ENCODE data around the gene BCHE.

BCHE gene

GRCh38 chr3:165755571-165755970 lies 81.7 kb downstream of the BCHE start:
- H3K4me3 ChIP-seq (ENCODE audit: insufficient read depth, low read length, poor library complexity, severe bottlenecking) = no peak overlapping the region
- no peak overlapping the region for H3K27ac ChIP-seq (ENCODE audit: low read depth, low read length)
- TF ChIP-seq CTCF (IDR thresholded peaks at IDR 0.05; ENCODE audit: insufficient read depth, low read length, poor library complexity, severe bottlenecking) (no peak), EZH2phosphoT487 (conservative IDR thresholded peaks at IDR 0.05; ENCODE audit: low read length) (no peak)
- no peak overlapping the region for H2AFZ ChIP-seq (ENCODE audit: low read depth, low read length, severe bottlenecking)
- no peaks in the 10 kb centered on the region for H3K79me2 ChIP-seq (ENCODE audit: insufficient read depth, low read length)
- no peak overlapping the region for H3K9ac ChIP-seq (ENCODE audit: low read length)
- H3K4me2 ChIP-seq (ENCODE audit: low read depth, low read length, poor library complexity, severe bottlenecking) = no peak overlapping the region
- H3K9me2 ChIP-seq (replicated peaks; ENCODE audit: insufficient read depth, low read length) = no peaks in the 10 kb centered on the region
- no peaks in the 10 kb centered on the region for H3K27me3 ChIP-seq (ENCODE audit: low read length)
- 0 out of 2 replicates have a peak, but pooled peaks cover 3% of the 10 kb centered on the region for H3K36me3 ChIP-seq (ENCODE audit: low read length)
- no peaks in the 10 kb centered on the region for H3F3A ChIP-seq (ENCODE audit: insufficient read depth)
- no peaks in the 10 kb centered on the region for H3K9me3 ChIP-seq (ENCODE audit: insufficient read depth, low read length)
- H4K20me1 ChIP-seq (ENCODE audit: low read depth, low read length) = no peaks in the 10 kb centered on the region

DNA sequence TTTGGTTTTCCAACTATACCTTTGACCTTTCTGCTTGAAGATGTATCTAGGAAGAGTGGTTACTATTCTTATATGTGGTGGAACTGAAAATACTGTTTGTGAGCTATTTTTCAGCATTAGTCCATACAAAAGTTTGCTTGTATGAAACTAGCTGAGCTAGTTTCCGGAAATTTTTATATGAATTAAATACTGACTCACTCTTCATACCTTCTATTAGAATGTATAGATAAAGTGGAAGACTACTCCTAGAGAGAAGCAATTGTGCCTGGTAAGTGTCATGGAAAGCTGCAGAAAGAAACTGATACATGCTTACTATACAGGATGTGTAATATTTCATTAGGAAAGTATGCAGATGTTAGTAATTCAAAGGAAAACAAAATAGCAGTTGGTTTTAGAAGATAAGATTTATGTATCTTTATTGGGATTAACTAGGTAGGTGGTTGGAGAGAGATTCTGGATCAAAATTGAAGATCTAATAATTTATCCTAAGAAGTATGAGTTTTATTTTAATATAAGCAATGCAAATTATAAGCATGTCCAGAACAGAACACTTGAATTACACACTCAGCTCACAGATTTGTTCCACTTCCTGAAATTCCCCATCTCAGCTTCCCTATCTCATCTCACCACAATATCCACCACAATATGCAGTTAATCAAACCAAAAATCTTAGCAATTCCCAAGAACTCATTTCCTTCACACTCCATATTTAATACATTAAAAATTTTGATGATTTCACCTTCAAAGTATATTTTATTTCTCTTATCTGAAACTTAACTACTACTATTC lies 82.8 kb downstream of the BCHE start:
- no peaks in the 10 kb centered on the region for H3K9me3 ChIP-seq (ENCODE audit: insufficient read depth, low read length)

GRCh38 chr3:165753560-165753959 lies 83.7 kb downstream of the BCHE start:
- H3K27ac ChIP-seq (ENCODE audit: low read depth, low read length) = no peak overlapping the region

More for the DNA sequence above, 82.8 kb downstream of the BCHE start:
- H3K27me3 ChIP-seq (ENCODE audit: low read length) = no peaks in the 10 kb centered on the region
- H3K9me2 ChIP-seq (replicated peaks; ENCODE audit: insufficient read depth, low read length) = no peaks in the 10 kb centered on the region
- no peak overlapping the region for H3K4me2 ChIP-seq (ENCODE audit: low read depth, low read length, poor library complexity, severe bottlenecking)
- H4K20me1 ChIP-seq (ENCODE audit: low read depth, low read length) = no peaks in the 10 kb centered on the region
- H3K27ac ChIP-seq (ENCODE audit: low read depth, low read length) = no peak overlapping the region
- H3K79me2 ChIP-seq (ENCODE audit: insufficient read depth, low read length) = no peaks in the 10 kb centered on the region
- no peak overlapping the region for H2AFZ ChIP-seq (ENCODE audit: low read depth, low read length, severe bottlenecking)
- no peak overlapping the region for H3K9ac ChIP-seq (ENCODE audit: low read length)
- H3K36me3 ChIP-seq (ENCODE audit: low read length) = 0 out of 2 replicates have a peak, but pooled peaks cover 3% of the 10 kb centered on the region
- TF ChIP-seq EZH2phosphoT487 (conservative IDR thresholded peaks at IDR 0.05; ENCODE audit: low read length) (no peak), CTCF (IDR thresholded peaks at IDR 0.05; ENCODE audit: insufficient read depth, low read length, poor library complexity, severe bottlenecking) (no peak)
- H3K4me3 ChIP-seq (ENCODE audit: insufficient read depth, low read length, poor library complexity, severe bottlenecking) = no peak overlapping the region
- no peaks in the 10 kb centered on the region for H3F3A ChIP-seq (ENCODE audit: insufficient read depth)

More at GRCh38 chr3:165753560-165753959, 83.7 kb downstream of the BCHE start:
- Histone ChIP-seq H3K9me3 (ENCODE audit: insufficient read depth, low read length) (no peaks in the 10 kb centered on the region), H3K4me2 (ENCODE audit: low read depth, low read length, poor library complexity, severe bottlenecking) (no peak overlapping the region), H3K9me2 (replicated peaks; ENCODE audit: insufficient read depth, low read length) (no peaks in the 10 kb centered on the region), H3K4me3 (ENCODE audit: insufficient read depth, low read length, poor library complexity, severe bottlenecking) (no peak overlapping the region), H3K36me3 (ENCODE audit: low read length) (0 out of 2 replicates have a peak, but pooled peaks cover 3% of the 10 kb centered on the region), H3K79me2 (ENCODE audit: insufficient read depth, low read length) (no peaks in the 10 kb centered on the region), H3K9ac (ENCODE audit: low read length) (no peak overlapping the region), H3K27me3 (ENCODE audit: low read length) (no peaks in the 10 kb centered on the region), H3F3A (ENCODE audit: insufficient read depth) (no peaks in the 10 kb centered on the region), H4K20me1 (ENCODE audit: low read depth, low read length) (no peaks in the 10 kb centered on the region), H2AFZ (ENCODE audit: low read depth, low read length, severe bottlenecking) (no peak overlapping the region)
- TF ChIP-seq CTCF (IDR thresholded peaks at IDR 0.05; ENCODE audit: insufficient read depth, low read length, poor library complexity, severe bottlenecking) (no peak), EZH2phosphoT487 (conservative IDR thresholded peaks at IDR 0.05; ENCODE audit: low read length) (no peak)

Measured in SU-DHL-6 (cell line).